HCT116 (cell line): ENCODE data around the gene MSH4.

Experiments used
- CBX3 ChIP-seq: IDR thresholded peaks from 2 replicates; pipeline ENCODE4 v1.6.1; 2012; ENCODE audit warnings: low read depth
- CEBPB ChIP-seq: IDR thresholded peaks from 2 replicates; pipeline ENCODE4 v1.6.1; 2012; ENCODE audit warnings: low read depth
- EZH2 ChIP-seq: fragments of 200-600 bp; sonication (generic); IDR thresholded peaks from 2 replicates; pipeline ENCODE4 v1.6.1; 2017; ENCODE audit warnings: antibody characterized with exemption, mixed run types
- POLR2A ChIP-seq: IDR thresholded peaks from 2 replicates; pipeline ENCODE4 v1.7.0; 2011; ENCODE audit warnings: borderline replicate concordance; ENCODE audit not compliant: insufficient read depth, insufficient read length; ENCODE audit errors: extremely low read depth
- POLR2AphosphoS5 ChIP-seq: IDR thresholded peaks from 2 replicates; pipeline ENCODE4 v1.6.1; 2011; ENCODE audit warnings: mild to moderate bottlenecking, low read depth, low read length, moderate library complexity
- RAD21 ChIP-seq: IDR thresholded peaks from 2 replicates; pipeline ENCODE4 v1.6.1; 2012; ENCODE audit warnings: low read depth, mild to moderate bottlenecking
- SIN3A ChIP-seq: IDR thresholded peaks from 2 replicates; pipeline ENCODE4 v1.6.1; 2012; ENCODE audit warnings: low read depth
- ZFX ChIP-seq: fragments of 450-650 bp; IDR thresholded peaks from 2 replicates; pipeline ENCODE4 v1.6.1; 2017
- ZNF274 ChIP-seq: fragments of 200-500 bp; sonication (Bioruptor generic); IDR thresholded peaks from 2 replicates; pipeline ENCODE4 v1.6.1; 2014; ENCODE audit warnings: mild to moderate bottlenecking, low read depth, low read length, inconsistent platforms
- TF ChIP-seq, protein P1 (sequence below), 3 experiments: fragments of 200-600 bp in 1 of 3; sonication (generic) in 1 of 3; IDR thresholded peaks in 2 of 3; conservative IDR thresholded peaks in 1 of 3; 2 replicates each; pipeline ENCODE4 v1.5.1; 2012 to 2017; ENCODE audit warnings: low read depth in 2 of 3, low read length in 2 of 3, antibody characterized with exemption in 1 of 3, borderline replicate concordance in 1 of 3, control low read depth in 1 of 3, mild to moderate bottlenecking in 1 of 3, mixed read lengths in 1 of 3, mixed run types in 1 of 3, moderate library complexity in 1 of 3; ENCODE audit not compliant: insufficient read depth in 1 of 3
- TF ChIP-seq, protein P2 (sequence below): IDR thresholded peaks from 2 replicates; pipeline ENCODE4 v1.6.1; 2012
- TF ChIP-seq, protein P3 (sequence below): IDR thresholded peaks from 2 replicates; pipeline ENCODE4 v1.6.1; 2012; ENCODE audit warnings: low read depth

DNA sequence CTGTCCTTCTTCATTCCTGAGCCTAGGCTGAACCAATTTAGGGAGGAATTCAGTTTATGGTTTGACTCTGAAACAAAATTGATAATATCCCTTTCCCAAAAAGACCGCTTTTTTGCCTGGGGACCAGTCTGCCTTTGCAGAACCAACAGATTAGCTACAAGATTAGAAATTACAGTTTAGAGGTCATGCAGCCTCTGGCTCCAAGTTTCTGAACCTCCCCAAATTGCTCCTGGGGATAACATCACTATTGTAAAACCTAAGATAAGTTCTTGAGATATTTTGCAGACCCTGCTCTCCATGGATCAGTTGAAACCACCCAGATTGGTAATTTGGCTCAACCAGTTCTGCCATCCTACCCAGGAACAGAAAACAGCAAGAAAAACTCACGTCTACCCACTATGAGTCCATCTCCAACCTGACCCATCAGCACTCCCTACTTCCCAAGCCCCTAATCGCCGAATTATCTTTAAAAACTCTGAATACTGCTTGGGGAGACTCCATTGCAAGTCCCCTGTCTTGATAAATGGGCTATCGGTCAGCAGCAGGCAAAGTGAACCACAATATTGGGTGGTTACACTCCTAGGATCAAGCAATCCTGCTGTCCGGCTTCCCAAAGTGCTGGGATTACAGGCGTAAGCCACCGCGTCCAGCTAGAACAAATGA lies 11.2 kb upstream of the MSH4 start:
- no peak for TF ChIP-seq POLR2AphosphoS5
- TF ChIP-seq, protein P1, sequence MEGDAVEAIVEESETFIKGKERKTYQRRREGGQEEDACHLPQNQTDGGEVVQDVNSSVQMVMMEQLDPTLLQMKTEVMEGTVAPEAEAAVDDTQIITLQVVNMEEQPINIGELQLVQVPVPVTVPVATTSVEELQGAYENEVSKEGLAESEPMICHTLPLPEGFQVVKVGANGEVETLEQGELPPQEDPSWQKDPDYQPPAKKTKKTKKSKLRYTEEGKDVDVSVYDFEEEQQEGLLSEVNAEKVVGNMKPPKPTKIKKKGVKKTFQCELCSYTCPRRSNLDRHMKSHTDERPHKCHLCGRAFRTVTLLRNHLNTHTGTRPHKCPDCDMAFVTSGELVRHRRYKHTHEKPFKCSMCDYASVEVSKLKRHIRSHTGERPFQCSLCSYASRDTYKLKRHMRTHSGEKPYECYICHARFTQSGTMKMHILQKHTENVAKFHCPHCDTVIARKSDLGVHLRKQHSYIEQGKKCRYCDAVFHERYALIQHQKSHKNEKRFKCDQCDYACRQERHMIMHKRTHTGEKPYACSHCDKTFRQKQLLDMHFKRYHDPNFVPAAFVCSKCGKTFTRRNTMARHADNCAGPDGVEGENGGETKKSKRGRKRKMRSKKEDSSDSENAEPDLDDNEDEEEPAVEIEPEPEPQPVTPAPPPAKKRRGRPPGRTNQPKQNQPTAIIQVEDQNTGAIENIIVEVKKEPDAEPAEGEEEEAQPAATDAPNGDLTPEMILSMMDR (IDR thresholded peaks at IDR 0.05 in 2 of 3, conservative IDR thresholded peaks at IDR 0.05 in 1 of 3; ENCODE audit: borderline replicate concordance in 1 of 3, insufficient read depth in 1 of 3, low read depth in 2 of 3, low read length in 2 of 3) = no peak
- no peak for TF ChIP-seq CBX3
- TF ChIP-seq, protein P2, sequence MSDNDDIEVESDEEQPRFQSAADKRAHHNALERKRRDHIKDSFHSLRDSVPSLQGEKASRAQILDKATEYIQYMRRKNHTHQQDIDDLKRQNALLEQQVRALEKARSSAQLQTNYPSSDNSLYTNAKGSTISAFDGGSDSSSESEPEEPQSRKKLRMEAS = no peak
- TF ChIP-seq SIN3A = peak; percentile 26; the same call in 1 of the 2 replicates
- TF ChIP-seq, protein P3, sequence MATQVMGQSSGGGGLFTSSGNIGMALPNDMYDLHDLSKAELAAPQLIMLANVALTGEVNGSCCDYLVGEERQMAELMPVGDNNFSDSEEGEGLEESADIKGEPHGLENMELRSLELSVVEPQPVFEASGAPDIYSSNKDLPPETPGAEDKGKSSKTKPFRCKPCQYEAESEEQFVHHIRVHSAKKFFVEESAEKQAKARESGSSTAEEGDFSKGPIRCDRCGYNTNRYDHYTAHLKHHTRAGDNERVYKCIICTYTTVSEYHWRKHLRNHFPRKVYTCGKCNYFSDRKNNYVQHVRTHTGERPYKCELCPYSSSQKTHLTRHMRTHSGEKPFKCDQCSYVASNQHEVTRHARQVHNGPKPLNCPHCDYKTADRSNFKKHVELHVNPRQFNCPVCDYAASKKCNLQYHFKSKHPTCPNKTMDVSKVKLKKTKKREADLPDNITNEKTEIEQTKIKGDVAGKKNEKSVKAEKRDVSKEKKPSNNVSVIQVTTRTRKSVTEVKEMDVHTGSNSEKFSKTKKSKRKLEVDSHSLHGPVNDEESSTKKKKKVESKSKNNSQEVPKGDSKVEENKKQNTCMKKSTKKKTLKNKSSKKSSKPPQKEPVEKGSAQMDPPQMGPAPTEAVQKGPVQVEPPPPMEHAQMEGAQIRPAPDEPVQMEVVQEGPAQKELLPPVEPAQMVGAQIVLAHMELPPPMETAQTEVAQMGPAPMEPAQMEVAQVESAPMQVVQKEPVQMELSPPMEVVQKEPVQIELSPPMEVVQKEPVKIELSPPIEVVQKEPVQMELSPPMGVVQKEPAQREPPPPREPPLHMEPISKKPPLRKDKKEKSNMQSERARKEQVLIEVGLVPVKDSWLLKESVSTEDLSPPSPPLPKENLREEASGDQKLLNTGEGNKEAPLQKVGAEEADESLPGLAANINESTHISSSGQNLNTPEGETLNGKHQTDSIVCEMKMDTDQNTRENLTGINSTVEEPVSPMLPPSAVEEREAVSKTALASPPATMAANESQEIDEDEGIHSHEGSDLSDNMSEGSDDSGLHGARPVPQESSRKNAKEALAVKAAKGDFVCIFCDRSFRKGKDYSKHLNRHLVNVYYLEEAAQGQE = no peak
- TF ChIP-seq EZH2 = no peak
- no peak for TF ChIP-seq POLR2A
- TF ChIP-seq RAD21 = no peak; the same call in 1 of the 2 replicates
- no peak for TF ChIP-seq ZNF274
- no peak for TF ChIP-seq CEBPB
- TF ChIP-seq ZFX = no peak
